Measurements from ENCODE around the gene TDRD6.

GRCh38 chr6:46652232-46652602 lies 35.5 kb upstream of the TDRD6 start:
- no peak for TF ChIP-seq POLR2A (IDR thresholded peaks at IDR 0.05)
- no peak for TF ChIP-seq CTCF (IDR thresholded peaks at IDR 0.05)

Measured in suprapubic skin (tissue), 3 donors.